ENCODE results near the gene KLHL13.
"Not testable (repeated sequence)": the region's sequence is repeated elsewhere in the genome, so short reads cannot be mapped to it uniquely, and the experiment has no call there.

Gene KLHL13, protein sequence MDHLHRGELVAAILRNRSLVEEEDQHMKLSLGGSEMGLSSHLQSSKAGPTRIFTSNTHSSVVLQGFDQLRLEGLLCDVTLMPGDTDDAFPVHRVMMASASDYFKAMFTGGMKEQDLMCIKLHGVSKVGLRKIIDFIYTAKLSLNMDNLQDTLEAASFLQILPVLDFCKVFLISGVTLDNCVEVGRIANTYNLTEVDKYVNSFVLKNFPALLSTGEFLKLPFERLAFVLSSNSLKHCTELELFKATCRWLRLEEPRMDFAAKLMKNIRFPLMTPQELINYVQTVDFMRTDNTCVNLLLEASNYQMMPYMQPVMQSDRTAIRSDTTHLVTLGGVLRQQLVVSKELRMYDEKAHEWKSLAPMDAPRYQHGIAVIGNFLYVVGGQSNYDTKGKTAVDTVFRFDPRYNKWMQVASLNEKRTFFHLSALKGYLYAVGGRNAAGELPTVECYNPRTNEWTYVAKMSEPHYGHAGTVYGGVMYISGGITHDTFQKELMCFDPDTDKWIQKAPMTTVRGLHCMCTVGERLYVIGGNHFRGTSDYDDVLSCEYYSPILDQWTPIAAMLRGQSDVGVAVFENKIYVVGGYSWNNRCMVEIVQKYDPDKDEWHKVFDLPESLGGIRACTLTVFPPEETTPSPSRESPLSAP

DNA sequence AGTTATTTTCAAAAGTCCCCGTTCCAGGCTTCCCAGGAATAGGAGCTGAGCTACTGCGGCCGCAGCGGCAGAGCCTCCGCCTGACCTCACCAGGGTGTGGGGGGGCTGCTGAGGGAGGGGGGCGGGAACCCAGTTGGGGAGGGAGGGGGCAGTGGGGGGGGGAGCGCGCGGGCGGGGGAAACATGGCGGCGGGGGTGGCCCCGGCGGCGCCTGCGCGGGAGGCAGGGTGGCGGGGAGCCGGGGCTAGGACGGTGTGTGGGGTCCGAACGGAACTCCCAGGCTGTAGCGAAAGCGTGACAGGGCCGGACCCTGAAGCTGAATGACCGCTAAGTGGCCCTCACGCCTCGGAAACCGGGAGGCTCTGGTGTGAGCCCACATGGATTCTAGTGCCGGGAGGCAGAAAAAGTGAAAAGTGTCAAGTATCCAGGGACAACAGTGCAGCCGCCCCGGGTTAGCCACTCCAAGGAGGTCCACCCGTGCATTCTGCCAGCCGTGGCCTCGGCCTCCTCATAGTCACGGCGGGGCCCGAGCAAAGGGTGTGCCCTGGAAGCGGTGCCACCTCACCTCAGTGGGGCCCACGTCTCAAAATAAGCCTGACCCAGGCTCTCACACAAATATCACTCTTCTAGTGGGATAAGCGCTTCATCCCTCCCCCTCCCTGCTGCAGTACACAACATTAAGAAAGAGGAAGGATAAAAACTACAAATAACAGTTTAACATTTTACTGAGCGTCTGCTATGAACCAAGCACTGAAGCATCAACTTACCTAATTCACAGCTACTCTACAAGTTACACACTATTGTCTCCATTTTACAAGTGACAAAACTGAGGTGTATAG lies at the start of gene KLHL13:
Gene KLHL13 (minus strand): TSS at position 98 of the 838 bp plus-strand sequence. CDS start 88,337 bp downstream, outside the sequence.
- DNase-seq (ENCODE audit: low read depth) = no peak

DNA sequence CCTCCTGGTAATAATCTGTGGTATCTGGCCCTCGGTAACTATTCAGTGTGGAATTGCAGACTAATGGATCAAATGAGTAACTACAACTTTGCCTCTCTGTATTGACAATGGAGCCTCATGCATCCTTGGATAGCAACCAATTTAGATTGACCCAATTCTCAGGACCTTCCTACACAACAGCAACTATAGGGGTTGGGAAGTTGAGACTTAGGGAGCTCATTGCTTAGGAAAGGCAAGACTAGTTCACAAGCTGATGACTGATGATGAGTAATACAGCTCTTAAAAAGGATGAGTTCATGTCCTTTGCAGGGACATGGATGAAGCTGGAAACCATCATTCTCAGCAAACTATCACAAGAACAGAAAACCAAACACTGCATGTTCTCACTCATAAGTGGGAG lies 47.5 kb upstream of the KLHL13 start:
- no peak for DNase-seq (ENCODE audit: low read depth)

DNA sequence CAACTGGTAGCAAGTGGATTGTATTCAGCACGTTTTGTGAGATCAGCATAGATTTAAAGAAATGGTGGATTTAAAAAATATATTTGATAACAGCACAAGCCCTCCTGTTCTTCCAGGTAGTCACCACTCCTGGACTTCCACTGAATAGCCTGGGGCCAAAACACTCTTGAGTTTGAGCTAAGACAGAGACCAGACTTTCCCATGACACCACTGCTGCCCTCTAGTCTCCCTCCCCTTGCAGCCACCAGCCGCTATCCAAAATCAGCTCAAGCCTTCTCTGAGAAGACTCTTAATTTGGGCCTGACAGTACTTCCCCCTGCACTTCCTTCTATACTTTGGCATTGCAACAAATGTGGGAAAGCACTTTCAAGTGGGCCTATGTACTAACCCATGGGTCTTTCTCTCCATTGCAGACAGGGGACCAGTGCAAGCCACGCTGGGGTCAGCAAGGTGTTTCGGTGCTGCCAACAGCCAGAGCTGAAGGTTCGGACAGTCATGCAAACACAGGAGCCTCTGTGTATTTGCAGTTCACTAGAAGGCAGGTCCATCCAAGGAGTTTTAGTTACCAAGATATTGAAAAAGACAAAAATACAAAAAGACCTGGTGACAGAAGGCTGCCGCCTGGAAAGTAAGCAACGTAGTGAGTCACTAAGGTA lies 40.5 kb upstream of the KLHL13 start:
- DNase-seq (ENCODE audit: low read depth) = no peak

DNA sequence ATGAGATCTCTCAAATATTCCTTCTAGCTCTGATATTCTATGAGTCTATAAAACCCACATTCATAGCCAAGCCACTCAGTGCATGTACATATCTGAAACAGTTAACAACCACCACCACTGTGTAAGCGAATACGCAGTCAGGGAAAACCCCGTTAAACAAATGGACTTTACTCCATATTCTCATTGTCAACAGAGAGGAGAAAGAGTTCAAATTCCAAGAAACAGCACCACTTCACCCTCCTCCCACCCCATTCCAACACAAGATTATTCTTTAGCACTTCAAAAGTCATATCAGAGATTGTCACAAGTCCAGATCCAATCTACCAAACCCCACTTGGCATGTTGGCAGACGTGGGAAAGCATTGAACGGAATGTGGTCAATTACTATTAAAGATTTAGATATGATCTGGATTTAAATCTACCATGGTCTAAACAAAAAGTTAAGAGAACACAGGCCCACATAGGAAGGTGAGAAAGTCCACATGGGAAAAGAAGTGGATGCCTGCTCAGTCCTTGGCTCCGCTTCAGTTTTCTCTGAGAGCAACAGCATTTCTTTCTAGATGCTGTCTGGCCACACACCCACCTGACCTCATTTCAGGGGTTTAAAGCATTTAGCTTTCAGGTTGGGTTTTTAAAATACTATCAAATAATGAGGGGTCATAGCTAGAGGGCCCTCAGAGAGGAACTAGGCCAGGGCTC lies 39.8 kb upstream of the KLHL13 start:
- DNase-seq (ENCODE audit: low read depth) = no peak

DNA sequence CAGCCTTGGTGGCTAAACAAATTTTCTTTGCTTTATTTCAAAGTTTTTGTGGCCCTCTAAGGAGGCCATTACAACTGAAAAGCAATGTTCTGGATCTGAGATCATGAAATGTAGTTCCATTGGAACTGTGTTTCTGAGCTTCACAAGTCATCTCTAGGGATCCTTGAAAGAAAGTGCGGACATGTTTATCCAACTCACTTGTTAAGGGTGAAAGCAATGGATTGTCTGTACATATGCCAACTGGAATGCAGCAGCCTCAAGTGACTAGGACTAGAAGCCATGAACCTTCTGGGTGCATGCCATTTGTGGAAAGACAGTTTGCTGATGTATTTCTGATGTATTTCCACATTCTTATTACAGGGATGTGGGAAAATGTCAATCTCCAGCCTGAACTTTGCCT lies 36.7 kb upstream of the KLHL13 start:
- no peak for DNase-seq (ENCODE audit: low read depth)

DNA sequence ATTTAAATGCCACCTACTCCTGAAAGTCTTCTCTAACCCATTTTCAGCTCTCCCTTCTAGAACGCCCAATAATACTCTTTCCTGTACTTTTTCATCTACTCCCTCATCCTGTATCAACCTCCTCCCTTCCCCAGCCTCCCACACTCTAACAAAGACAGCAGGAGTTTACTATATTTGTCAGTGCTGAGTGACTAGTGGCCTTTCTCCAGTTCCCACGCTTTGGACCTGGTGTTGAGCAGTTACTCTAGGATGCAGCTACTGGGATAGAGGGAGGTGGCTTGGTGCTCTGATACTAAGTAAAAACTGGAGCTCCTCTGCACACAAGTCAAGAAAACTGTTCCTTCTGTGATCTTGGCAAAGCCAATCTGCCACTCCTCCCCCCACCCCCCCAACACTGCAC lies 36.1 kb upstream of the KLHL13 start:
- no peak for DNase-seq (ENCODE audit: low read depth)

DNA sequence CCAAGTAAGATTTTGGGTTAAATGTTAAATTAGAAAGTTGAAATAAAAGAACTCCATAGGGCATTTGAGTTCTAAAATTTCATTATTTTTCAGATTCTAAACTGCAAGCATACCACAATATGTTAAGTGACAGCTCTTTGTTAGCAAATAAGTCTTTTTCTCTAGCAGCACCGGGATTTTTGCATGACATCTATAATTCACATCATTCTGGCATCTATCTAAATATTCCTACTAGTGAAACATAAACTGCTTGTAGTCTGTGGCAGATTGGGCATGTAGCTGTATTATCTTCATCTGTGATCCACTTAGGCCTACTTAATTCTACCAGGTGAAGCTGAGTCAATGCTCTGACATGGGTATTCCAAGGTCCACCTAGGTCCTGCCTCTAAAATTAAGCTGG lies 32.1 kb upstream of the KLHL13 start:
- DNase-seq (ENCODE audit: low read depth) = no peak

DNA sequence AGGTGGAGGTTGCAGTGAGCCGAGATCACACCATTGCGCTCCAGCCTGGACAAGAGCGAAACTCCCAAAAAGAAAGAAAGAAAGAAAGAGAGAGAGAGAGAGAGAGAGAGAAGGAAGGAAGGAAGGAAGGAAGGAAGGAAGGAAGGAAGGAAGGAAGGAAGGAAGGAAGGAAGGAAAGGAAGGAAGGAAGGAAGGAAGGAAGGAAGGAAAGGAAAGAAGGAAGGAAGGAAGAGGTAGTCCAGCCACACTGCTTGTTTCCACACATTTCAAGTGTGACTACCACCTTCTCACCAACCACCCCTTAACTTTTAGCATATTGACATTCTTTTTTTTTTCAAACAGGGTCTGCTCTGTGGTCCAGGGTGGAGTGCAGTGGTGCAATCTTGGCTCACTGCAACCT lies 31.2 kb upstream of the KLHL13 start:
- not testable (repeated sequence) for DNase-seq (ENCODE audit: low read depth)

DNA sequence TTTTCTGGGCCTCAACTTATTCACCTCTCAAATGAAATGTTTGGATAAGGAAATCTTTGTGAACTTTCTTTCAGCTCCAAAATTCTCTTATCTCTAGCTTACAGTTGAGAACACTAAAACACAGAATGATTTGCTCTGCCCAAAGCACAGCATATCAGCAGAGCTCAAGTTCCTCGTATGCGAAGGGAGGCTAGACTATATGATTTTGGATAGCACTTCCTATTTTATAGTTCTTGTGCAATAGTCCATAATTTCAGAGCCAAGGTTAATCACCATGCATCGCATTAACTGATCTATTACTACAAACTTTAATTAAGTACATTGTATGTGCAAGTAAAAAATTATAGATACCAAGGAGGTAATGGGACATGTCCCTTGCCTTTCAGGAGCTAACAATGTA lies 27.0 kb upstream of the KLHL13 start:
- no peak for DNase-seq (ENCODE audit: low read depth)

DNA sequence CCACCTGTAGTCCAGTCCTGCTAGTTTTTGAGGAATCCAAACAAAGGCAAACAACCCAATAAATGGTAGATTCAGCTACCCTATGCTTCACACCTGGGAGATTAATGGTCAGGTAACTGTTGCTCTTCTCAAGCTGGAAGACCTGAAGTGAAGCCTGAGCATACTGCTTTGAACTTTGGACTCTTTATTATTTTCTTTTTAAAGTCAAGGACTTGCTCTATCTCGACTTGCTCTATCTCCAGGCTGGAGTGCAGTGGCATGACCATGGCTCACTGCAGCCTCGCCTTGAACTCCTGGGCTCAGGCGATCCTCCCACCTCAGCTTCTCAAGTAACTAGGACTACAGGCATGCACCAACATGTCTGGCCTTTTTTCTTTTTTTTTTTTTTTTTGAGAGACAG lies 14.7 kb upstream of the KLHL13 start:
- no peak for DNase-seq (ENCODE audit: low read depth)

DNA sequence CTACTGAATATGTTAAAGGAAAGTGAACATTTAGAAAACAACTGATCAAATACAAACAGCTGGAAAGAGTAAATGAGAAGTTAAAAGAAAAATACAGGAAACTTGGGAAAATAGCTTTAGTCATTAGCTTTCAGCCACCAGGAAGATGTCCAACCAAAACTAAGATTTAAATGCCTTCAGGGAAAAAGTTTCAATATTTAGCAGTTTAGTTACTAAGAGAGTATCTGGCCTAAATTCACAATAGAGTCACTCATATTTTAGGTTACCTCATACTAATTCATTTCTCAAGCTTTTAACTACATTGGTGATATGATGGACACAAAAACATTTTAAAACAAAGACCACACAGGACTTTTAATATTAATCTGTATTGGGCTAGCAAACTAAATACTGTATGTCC lies 13.1 kb upstream of the KLHL13 start:
- DNase-seq (ENCODE audit: low read depth) = no peak

DNA sequence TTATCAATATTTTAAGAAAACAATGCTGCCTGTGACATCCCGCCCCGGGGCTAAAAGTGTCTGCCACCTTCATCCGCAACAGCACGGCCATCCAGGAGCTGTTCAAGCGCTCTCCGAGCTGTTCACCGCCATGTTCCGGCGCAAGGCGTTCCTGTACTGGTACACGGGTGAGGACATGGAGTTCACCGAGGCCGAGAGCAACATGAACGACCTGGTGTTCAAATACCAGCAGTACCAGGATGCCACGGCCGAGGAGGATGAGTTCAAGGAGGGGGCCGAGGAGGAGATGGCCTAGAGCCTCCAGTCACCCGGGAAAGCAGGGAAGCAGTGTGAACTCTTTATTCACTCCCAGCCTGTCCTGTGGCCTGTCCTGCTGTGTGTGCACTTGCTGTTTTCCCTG lies 12.1 kb upstream of the KLHL13 start:
- DNase-seq (ENCODE audit: low read depth) = no peak

DNA sequence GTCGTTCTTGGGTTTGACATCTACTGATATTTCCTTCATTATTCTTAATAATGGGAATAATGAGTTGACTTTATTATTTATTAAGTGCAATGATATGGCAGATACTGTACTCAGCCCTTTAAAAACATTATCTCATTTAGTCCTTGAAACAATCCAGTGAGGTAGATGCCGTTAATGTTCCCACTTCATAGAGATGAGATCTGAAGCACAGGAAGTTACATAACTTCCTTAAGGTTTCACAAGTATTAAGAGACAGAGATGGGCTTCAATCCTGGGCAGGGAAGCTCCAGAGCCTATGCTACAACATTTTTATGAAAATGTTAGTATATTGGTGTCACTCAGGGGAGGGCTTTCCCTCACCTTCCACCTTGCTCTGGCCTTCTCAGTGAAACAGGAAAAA lies 9.7 kb upstream of the KLHL13 start:
- DNase-seq (ENCODE audit: low read depth) = no peak

DNA sequence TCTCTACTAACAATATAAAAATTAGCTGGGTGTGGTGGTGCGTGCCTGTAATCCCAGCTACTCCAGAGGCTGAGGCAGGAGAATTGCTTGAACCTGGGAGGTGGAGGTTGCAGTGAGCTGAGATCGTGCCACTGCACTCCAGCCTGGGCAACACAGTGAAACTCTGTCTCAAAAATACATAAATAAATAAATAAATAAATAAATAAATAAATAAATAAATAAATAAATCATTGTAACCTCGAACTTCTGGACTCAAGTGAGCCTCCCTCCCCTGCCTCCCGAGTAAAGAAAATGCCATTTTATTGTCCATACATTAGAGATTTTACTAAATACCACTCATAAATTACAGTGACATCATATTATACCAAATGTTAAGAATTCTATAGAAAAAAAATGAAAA lies 7.6 kb upstream of the KLHL13 start:
- DNase-seq (ENCODE audit: low read depth) = not testable (repeated sequence)

DNA sequence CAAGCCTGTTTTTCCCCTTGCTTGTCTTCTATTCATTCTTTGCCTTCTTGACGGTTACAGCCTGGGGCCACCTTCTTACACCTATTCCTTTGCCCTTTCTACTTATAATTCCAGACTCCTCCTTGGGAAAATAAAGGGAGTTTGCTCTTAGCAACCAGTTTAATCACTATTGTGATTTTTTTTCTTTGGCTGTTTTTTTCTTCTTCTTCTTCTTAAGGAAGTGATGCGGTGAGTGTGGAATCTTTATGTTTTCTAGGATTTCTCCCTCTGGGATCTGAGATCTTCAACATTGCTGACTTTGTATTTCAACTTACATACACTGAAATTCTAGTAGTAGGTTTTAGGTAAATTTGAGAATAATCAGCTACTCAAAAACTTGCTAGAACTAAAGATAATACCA lies 1.1 kb upstream of the KLHL13 start:
- DNase-seq (ENCODE audit: low read depth) = no peak

DNA sequence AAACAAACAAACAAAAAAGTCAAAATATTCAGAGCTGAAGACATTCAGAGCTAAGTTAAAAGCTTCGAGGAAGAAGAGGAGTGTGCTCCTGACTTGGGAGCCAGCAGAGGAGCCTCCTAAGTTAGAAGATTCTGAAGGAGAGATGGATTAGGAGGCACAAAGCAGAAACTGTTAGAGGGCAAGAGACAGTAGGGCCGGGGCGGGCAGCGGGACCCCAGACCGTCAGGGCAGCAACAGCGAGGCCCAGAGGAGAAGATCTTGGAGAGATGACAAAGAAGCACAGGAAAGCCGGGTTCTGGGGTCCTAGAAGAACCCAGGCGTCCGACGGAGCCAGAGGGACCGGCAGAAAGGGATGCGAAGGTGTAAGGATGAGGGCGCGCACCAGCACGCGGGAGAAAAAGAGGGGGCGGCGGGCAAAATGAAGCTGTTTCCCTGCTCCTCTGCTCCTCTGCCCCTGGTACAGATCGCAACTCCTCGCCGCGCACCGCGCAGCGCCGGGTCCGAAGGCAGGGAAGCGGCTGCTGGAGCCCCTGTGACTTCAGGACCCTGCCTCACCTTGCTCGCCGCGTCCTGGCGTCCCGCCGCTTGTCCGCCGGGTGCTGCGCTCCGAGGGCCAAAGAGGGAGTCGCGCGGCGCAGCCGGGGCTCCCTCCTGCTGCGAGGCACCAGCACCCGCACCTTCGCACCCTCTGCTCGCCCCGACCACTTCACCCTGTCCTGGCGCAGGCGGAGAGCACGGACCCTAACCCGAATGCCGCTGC lies 477 bp downstream of the KLHL13 start:
- DNase-seq (ENCODE audit: low read depth) = no peak

DNA sequence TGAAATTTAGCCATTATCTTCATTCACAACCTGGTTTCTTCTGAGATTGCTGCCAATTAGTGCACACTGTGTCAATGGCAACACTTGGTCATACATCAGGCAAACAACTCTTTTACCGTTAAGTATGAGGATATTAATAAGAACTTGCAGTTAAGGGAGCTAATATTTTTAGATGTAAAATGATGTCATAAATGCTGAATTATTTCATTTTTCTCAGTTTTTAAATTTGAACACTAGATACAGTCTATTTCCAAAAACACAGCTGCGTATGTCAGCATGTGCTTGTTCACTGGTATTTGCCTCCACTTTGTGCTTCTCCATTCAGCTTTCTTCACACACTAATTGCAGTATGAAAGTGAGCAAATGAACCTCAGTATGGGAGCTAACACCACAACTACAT lies 1.6 kb downstream of the KLHL13 start:
- no peak for DNase-seq (ENCODE audit: low read depth)

DNA sequence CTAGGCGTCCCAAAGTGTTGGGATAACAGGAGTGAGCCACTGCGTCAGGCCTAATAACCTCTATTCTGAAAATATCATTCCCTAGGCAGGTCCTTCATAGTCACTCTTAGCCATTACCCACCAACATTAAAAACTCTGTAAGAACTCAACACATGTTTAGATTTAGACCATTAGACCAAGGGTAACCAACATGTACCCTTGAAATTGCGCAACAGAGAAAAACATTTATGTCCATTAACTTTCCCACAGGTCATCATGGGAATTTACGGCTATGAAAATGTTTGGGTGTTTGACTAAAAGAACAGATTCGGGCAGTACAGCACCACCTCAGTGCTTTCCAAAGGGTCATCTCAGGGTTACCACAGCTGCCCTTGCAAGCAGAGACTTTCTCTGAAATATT lies 7.5 kb downstream of the KLHL13 start:
- no peak for DNase-seq (ENCODE audit: low read depth)

DNA sequence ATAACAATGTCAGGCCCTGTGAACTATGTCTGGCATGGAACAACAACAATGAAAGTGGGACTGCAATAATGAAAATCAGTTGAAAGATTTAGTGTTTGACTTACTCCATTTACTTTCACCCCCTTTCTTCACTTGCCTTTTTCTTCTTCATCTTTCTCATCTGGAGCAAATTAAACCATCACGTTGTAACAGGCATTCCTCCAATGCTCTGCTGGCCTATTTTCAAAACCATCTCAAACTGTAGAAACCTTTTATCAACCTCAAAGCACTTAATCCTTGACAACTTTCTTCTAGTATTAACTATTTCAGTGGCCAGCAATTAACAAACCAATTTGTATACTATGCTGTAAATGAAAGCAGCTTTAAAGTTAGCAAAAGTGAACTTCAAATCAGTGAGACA lies 8.3 kb downstream of the KLHL13 start:
- no peak for DNase-seq (ENCODE audit: low read depth)

DNA sequence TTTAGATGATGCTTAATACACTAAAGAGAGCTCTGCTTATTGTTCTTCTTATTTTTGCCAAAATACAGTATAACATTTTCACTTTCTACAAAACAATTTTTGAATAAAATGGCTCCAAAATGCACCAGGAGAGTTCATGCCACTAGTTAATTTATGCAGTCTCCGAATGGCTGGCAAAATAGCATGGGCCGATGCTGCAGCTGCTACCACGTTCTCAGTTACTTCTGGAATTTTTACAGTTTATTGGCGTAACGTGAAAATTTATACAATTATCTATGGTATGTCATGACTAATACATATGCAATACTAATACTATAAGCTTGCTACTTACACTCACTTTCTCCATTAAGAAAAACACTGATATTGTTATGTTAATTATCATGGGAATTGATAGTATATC lies 16.5 kb downstream of the KLHL13 start:
- DNase-seq (ENCODE audit: low read depth) = no peak

DNA sequence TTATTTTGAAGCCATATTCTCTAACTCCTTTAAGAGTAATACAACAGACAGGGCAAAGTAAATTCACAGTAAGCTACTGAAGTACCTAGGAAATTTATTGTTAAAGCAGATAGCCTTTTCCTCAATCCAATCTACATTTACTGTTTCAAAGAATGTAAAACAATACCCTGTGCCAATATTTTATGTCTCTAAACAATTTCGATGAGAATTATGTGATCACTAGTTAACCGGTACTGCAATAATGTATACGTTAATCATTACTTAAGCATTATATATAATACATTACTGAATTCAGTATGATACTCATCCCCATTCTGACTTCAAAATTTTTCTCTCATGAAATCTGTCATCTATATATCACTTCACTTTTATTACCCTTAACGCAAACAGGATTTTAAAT lies 28.5 kb downstream of the KLHL13 start:
- DNase-seq (ENCODE audit: low read depth) = no peak

All from stimulated activated CD8-positive, alpha-beta memory T cell treated with anti-CD3 and anti-CD28 coated beads, Interleukin-7, amount 100 ng/mL, for 24 hours (primary cell).